CD4-positive, alpha-beta memory T cell (primary cell): ENCODE data around the gene SLC22A23. TPM values are rescaled to one million over a fixed set of nuclear protein-coding genes. Genes with fewer than 3 reads are reported as not detected.

ENCODE experiments used
- CTCF ChIA-PET: fragments of 350-600 bp; sonication (Branson Sonifier 250); formaldehyde crosslinking; loops from one replicate; lab custom pipeline; 2021; ENCODE audit warnings: inconsistent platforms; ENCODE audit not compliant: partially characterized antibody; lab: Charles Lee
- POLR2A ChIA-PET: fragments of 350-600 bp; sonication (Branson Sonifier 250); formaldehyde crosslinking; loops from one replicate; lab custom pipeline; 2021; ENCODE audit not compliant: partially characterized antibody; lab: Charles Lee
- DNase-seq, 5 donors: peaks; one replicate each; pipeline versions ENCODE4 v3.0.0 to v3.0.0-alpha.2; 2020 to 2022; ENCODE audit warnings: mixed read lengths in 1 of 5
- H3K27ac ChIP-seq: one replicate; pipeline ENCODE4 v1.7.0; 2013; ENCODE audit warnings: low read depth, low read length
- H3K27me3 ChIP-seq: 2 replicates; pipeline ENCODE4 v1.7.0; 2013; ENCODE audit warnings: mild to moderate bottlenecking, low read length, moderate library complexity; ENCODE audit not compliant: insufficient read depth
- H3K36me3 ChIP-seq: 2 replicates; pipeline ENCODE4 v1.7.0; 2013; ENCODE audit warnings: mild to moderate bottlenecking, low read length, moderate library complexity; ENCODE audit not compliant: insufficient read depth
- H3K4me1 ChIP-seq: 2 replicates; pipeline ENCODE4 v1.7.0; 2013; ENCODE audit warnings: mild to moderate bottlenecking, low read length, moderate library complexity; ENCODE audit not compliant: insufficient read depth
- H3K4me3 ChIP-seq, 2 donors: one replicate each; pipeline ENCODE4 v1.7.0; 2013; ENCODE audit warnings: low read length in 2 of 2, mild to moderate bottlenecking in 1 of 2
- H3K9me3 ChIP-seq, 2 donors: one replicate each; pipeline ENCODE4 v1.7.0; 2013; ENCODE audit warnings: low read length in 2 of 2, control low read depth in 1 of 2; ENCODE audit not compliant: control insufficient read depth in 1 of 2
- H3K27ac Mint-ChIP-seq, 7 donors: one replicate each; pipeline ENCODE4 v1.8.0; 2020 to 2021; ENCODE audit warnings: mixed read lengths in 7 of 7, mild to moderate bottlenecking in 6 of 7, inconsistent platforms in 3 of 7, moderate library complexity in 3 of 7
- H3K27me3 Mint-ChIP-seq, 2 donors: one replicate each; pipeline ENCODE4 v1.8.0; 2020 to 2021; ENCODE audit warnings: mixed read lengths in 2 of 2
- H3K36me3 Mint-ChIP-seq, 2 donors: one replicate each; pipeline ENCODE4 v1.8.0; 2020 to 2021; ENCODE audit warnings: mixed read lengths in 2 of 2, inconsistent platforms in 1 of 2, mild to moderate bottlenecking in 1 of 2
- H3K4me1 Mint-ChIP-seq, 4 donors: one replicate each; pipeline ENCODE4 v1.8.0; 2020 to 2021; ENCODE audit warnings: mixed read lengths in 4 of 4, mild to moderate bottlenecking in 1 of 4
- H3K4me3 Mint-ChIP-seq, 8 donors: one replicate each; pipeline ENCODE4 v1.8.0; 2020 to 2021; ENCODE audit warnings: mixed read lengths in 8 of 8, mild to moderate bottlenecking in 7 of 8, moderate library complexity in 6 of 8, inconsistent platforms in 3 of 8
- H3K9me3 Mint-ChIP-seq, 8 donors: one replicate each; pipeline ENCODE4 v1.8.0; 2020 to 2021; ENCODE audit warnings: mixed read lengths in 8 of 8, mild to moderate bottlenecking in 5 of 8, inconsistent platforms in 3 of 8, moderate library complexity in 1 of 8
- intact Hi-C: fragments of 100-400 bp; cut with micrococcal nuclease; formaldehyde crosslinking; loops from one replicate; pipeline ENCODE4 v1.15.1; 2023
- polyA plus RNA-seq, 2 donors: library from polyadenylated mRNA; unstranded; fragments of 300-500 nt; fragmentation: Illumina TruSeq; gene quantifications; one replicate each; pipeline ENCODE4 v1.2.3, GENCODE V29; 2021
- total RNA-seq, 2 experiments: library from RNA; stranded (reverse); gene quantifications; one replicate each; pipeline ENCODE4 v1.2.3, GENCODE V29; 2021

The SLC22A23 gene
- total and polyA plus RNA-seq, 4 experiments from 2014 or later, result 0.32 to 12.5 (median 5.7) TPM

DNA sequence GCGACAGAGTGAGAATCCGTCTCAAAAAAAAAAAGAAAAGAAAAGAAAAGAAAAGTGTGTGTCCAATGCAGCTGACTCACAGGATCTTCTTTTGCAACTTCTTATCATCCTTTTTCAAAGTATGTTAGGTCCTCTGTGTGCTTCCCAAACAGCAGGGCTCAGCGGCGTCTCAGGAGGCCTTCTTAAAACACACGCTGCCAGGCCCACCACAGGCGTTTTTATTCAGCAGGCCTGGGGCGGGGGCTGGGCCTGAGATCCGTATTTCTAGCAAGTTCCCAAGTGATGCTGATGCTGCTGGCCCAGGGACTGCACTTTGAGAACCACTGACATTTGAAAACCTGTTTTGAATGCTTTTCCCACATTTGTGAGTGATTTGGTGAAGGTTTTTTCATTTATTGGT lies 141.0 kb downstream of the SLC22A23 start:
- Mint-ChIP-seq H3K9me3 (no peaks in the 10 kb centered on the region), H3K27ac (no peak overlapping the region), H3K4me3 (no peak overlapping the region), H3K36me3 (peaks cover 4% of the 10 kb centered on the region in 2 donors), H3K4me1 (peaks cover 17 to 28% (median 25%) of the 10 kb centered on the region in 4 donors), H3K27me3 (peaks cover 0 to 2% of the 10 kb centered on the region in 2 donors)
- ChIA-PET POLR2A (no interaction called here), CTCF (interaction anchor here (0.6 kb wide), 1 partner anchor 699 kb away, joined by 3 read pairs; no protein-coding TSS in a partner anchor)
- Histone ChIP-seq H3K4me3 (no peak overlapping the region), H3K36me3 (no peaks in the 10 kb centered on the region), H3K4me1 (peaks cover 19% of the 10 kb centered on the region), H3K27me3 (no peaks in the 10 kb centered on the region), H3K9me3 (no peaks in the 10 kb centered on the region), H3K27ac (no peak overlapping the region)
- intact Hi-C loops, result no loop called here
- DNase-seq, result no peak

GRCh38 chr6:3314621-3315467 lies 142.0 kb downstream of the SLC22A23 start:
- H3K4me3 Mint-ChIP-seq, result no peak overlapping the region
- ChIA-PET POLR2A (no interaction called here), CTCF (no interaction called here)
- H3K4me1 Mint-ChIP-seq, result peaks cover 17 to 28% (median 25%) of the 10 kb centered on the region in 4 donors
- peak overlapping the region in 2 of 7 donors; percentile 45 to 72 for H3K27ac Mint-ChIP-seq
- no peaks in the 10 kb centered on the region for H3K9me3 ChIP-seq
- H3K36me3 Mint-ChIP-seq, result peaks cover 4% of the 10 kb centered on the region in 2 donors
- intact Hi-C loops, result no loop called here
- no peak overlapping the region for H3K27ac ChIP-seq
- H3K27me3 ChIP-seq, result no peaks in the 10 kb centered on the region
- DNase-seq, result no peak
- no peak overlapping the region for H3K4me3 ChIP-seq
- peaks cover 0 to 2% of the 10 kb centered on the region in 2 donors for H3K27me3 Mint-ChIP-seq
- peaks cover 19% of the 10 kb centered on the region for H3K4me1 ChIP-seq
- H3K36me3 ChIP-seq, result no peaks in the 10 kb centered on the region
- H3K9me3 Mint-ChIP-seq, result no peaks in the 10 kb centered on the region

- no peaks in the 10 kb centered on the region for H3K9me3 ChIP-seq
- ChIA-PET CTCF (no interaction called here), POLR2A (no interaction called here)
- H3K27ac Mint-ChIP-seq, result no peak overlapping the region
- no peak overlapping the region for H3K4me3 Mint-ChIP-seq
- no peak overlapping the region for H3K27ac ChIP-seq
- peaks cover 19% of the 10 kb centered on the region for H3K4me1 ChIP-seq
- intact Hi-C loops, result no loop called here
- no peak overlapping the region for H3K4me3 ChIP-seq
- H3K4me1 Mint-ChIP-seq, result peaks cover 17 to 24% (median 21%) of the 10 kb centered on the region in 4 donors
- DNase-seq, result no peak
- H3K9me3 Mint-ChIP-seq, result no peaks in the 10 kb centered on the region
- peaks cover 0 to 2% of the 10 kb centered on the region in 2 donors for H3K27me3 Mint-ChIP-seq
- H3K36me3 ChIP-seq, result no peaks in the 10 kb centered on the region
- peaks cover 4% of the 10 kb centered on the region in 2 donors for H3K36me3 Mint-ChIP-seq
- no peaks in the 10 kb centered on the region for H3K27me3 ChIP-seq
Observed at GRCh38 chr6:3314176-3314575, 142.7 kb downstream of the SLC22A23 start.

DNA sequence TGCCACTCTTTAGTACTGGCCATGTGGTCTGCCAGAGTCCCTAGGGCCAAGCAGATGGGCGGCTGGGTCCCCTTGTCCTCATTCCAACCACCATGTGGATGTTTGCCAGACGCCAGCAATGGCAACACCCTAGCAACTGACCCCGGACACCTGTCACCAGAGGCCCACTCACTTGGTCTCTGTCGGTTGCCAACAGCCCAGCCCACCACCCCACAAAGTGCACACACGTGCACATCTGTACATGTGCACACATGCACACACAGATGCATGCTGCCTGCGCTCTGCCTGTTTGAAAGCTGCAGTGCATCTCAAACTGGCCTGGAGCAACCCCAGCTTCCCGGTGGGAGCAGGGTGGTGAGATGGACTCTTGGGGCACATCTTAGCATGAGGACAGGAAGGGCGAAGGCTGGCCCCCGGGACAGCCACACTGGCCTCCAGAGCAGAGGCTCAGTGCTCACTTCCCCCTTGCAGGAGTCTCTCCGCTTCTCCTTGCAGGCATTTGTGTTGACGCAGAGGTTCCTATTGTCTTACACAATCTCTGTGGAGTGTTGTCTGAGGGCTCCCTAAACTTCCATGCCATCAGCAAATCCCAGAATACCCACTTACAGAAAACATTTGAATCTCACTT lies 144.1 kb downstream of the SLC22A23 start:
- Histone ChIP-seq H3K9me3 (no peaks in the 10 kb centered on the region), H3K36me3 (no peaks in the 10 kb centered on the region), H3K27ac (no peak overlapping the region), H3K4me3 (no peak overlapping the region), H3K27me3 (no peaks in the 10 kb centered on the region), H3K4me1 (peaks cover 7% of the 10 kb centered on the region)
- no peak for DNase-seq
- Mint-ChIP-seq H3K36me3 (peaks cover 3 to 13% of the 10 kb centered on the region in 2 donors), H3K4me3 (no peak overlapping the region), H3K4me1 (peaks cover 3 to 9% (median 6%) of the 10 kb centered on the region in 4 donors), H3K9me3 (peaks cover 0 to 1% (median 0%) of the 10 kb centered on the region in 8 donors), H3K27ac (no peak overlapping the region), H3K27me3 (peaks cover 0 to 2% of the 10 kb centered on the region in 2 donors)
- POLR2A ChIA-PET, result no interaction called here
- CTCF ChIA-PET, result no interaction called here
- intact Hi-C loops, result no loop called here

- no peak overlapping the region for H3K27ac ChIP-seq
- ChIA-PET POLR2A (no interaction called here), CTCF (interaction anchor here (0.5 kb wide), 1 partner anchor 178 kb away, joined by 3 read pairs; no protein-coding TSS in a partner anchor)
- no peaks in the 10 kb centered on the region for H3K27me3 ChIP-seq
- intact Hi-C loops, result no loop called here
- peaks cover 2 to 13% of the 10 kb centered on the region in 2 donors for H3K36me3 Mint-ChIP-seq
- H3K4me1 Mint-ChIP-seq, result peaks cover 0 to 1% (median under 1%) of the 10 kb centered on the region in 4 donors
- DNase-seq, result no peak
- H3K9me3 Mint-ChIP-seq, result peaks cover 0 to 1% (median 0%) of the 10 kb centered on the region in 8 donors
- H3K4me3 ChIP-seq, result no peak overlapping the region
- H3K36me3 ChIP-seq, result no peaks in the 10 kb centered on the region
- no peak overlapping the region for H3K27ac Mint-ChIP-seq
- H3K4me1 ChIP-seq, result no peaks in the 10 kb centered on the region
- no peaks in the 10 kb centered on the region for H3K9me3 ChIP-seq
- H3K27me3 Mint-ChIP-seq, result no peaks in the 10 kb centered on the region
- no peak overlapping the region for H3K4me3 Mint-ChIP-seq
Observed at GRCh38 chr6:3311826-3312225, 145.0 kb downstream of the SLC22A23 start.

- H3K9me3 ChIP-seq, result no peaks in the 10 kb centered on the region
- no peak overlapping the region for H3K27ac Mint-ChIP-seq
- intact Hi-C loops, result no loop called here
Observed at GRCh38 chr6:3310703-3311102, 146.1 kb downstream of the SLC22A23 start.

GRCh38 chr6:3310051-3310448 lies 146.8 kb downstream of the SLC22A23 start:
- Mint-ChIP-seq H3K27me3 (no peaks in the 10 kb centered on the region), H3K36me3 (peaks cover 6 to 23% of the 10 kb centered on the region in 2 donors), H3K27ac (no peak overlapping the region), H3K9me3 (peaks cover 0 to 7% (median 3%) of the 10 kb centered on the region in 8 donors), H3K4me1 (peaks cover 0 to 1% (median 0%) of the 10 kb centered on the region in 4 donors), H3K4me3 (no peak overlapping the region)
- no peak for DNase-seq
- H3K27me3 ChIP-seq, result no peaks in the 10 kb centered on the region
- no peaks in the 10 kb centered on the region for H3K36me3 ChIP-seq
- H3K9me3 ChIP-seq, result no peaks in the 10 kb centered on the region
- no peaks in the 10 kb centered on the region for H3K4me1 ChIP-seq
- CTCF ChIA-PET, result no interaction called here
- intact Hi-C loops, result no loop called here
- no peak overlapping the region for H3K27ac ChIP-seq
- H3K4me3 ChIP-seq, result no peak overlapping the region
- POLR2A ChIA-PET, result no interaction called here

More at GRCh38 chr6:3310703-3311102, 146.1 kb downstream of the SLC22A23 start:
- POLR2A ChIA-PET, result no interaction called here
- Histone ChIP-seq H3K4me1 (no peaks in the 10 kb centered on the region), H3K27me3 (no peaks in the 10 kb centered on the region), H3K27ac (no peak overlapping the region), H3K36me3 (no peaks in the 10 kb centered on the region), H3K4me3 (no peak overlapping the region)
- Mint-ChIP-seq H3K4me1 (peaks cover 0 to 1% (median 0%) of the 10 kb centered on the region in 4 donors), H3K9me3 (peaks cover 0 to 4% (median under 1%) of the 10 kb centered on the region in 8 donors), H3K27me3 (no peaks in the 10 kb centered on the region), H3K4me3 (no peak overlapping the region), H3K36me3 (peaks cover 4 to 17% of the 10 kb centered on the region in 2 donors)
- no peak for DNase-seq
- CTCF ChIA-PET, result no interaction called here
